HTR-8/SVneo (cell line): Measurements from ENCODE around the gene NUF2.
"Not testable (repeated sequence)": the region's sequence is repeated elsewhere in the genome, so short reads cannot be mapped to it uniquely, and the experiment has no call there.

Experiments
- DNase-seq: peaks from one replicate; pipeline ENCODE4 v3.0.0; 2011; ENCODE audit warnings: low spot score, mixed read lengths; ENCODE audit not compliant: insufficient read length
- FAIRE-seq: peaks from 2 replicates; lab custom pipeline; 2011; peaks lifted over from hg19 to GRCh38; lab: Jason Lieb, UNC

The NUF2 gene

DNA sequence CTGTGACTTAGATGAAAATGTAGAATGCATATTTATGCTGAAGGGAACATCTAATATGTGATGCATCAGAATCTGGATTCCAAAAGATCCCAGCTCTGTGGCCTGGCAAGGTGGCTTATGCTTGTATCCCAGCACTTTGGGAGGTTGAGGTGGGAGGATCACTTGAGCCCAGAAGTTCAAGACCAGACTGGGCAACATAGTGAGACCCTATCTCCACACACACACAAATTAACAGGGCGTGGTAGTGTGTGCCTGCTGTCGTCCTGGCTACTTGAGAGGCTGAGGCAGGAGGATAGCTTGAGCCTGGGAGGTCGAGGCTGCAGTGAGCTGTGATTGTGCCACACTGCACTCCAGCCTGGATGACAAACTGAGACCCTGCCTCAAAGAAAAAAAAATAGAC, 1.6 kb downstream of the NUF2 start:
- FAIRE-seq, DNase-seq: not testable (repeated sequence)

DNA sequence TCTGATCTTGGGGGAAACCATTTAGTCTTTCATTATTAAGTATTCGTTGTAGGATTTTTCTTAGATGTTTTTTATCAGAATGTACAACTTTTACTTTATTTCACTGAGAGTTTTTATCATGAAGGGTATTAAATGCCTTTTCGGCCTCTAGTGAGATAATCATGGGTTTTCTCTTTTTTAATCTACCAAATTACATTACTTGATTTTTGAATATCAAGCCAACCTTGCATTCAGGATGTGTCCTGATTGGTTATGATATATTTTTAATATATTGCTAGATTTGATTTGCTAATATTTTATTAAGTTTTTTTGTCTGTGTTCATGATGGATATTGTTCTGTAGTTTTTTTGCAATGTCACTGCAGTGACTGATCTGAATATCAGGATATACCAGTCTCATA, 9.4 kb downstream of the NUF2 start:
- no peak for DNase-seq
- FAIRE-seq: no peak

DNA sequence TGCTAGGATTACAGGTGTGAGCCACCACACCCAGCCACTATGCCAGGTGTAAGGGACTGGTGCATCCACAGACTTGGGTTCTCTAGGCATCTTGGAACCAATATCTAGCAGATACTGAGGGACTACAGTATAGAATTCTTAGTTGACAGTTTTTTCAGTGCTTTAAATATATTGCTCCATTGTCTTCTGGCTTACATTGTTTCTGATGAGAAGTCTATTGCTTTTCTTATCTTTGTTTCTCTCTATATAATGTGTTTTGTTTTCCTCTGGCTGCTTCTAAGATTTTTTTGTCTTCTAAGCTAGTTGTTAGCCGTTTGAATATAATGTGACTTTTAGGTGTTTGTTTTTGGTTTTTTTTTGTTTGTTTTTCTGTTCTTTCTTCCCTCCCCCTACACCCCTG, 13.5 kb downstream of the NUF2 start:
- DNase-seq (no peak), FAIRE-seq (no peak)

DNA sequence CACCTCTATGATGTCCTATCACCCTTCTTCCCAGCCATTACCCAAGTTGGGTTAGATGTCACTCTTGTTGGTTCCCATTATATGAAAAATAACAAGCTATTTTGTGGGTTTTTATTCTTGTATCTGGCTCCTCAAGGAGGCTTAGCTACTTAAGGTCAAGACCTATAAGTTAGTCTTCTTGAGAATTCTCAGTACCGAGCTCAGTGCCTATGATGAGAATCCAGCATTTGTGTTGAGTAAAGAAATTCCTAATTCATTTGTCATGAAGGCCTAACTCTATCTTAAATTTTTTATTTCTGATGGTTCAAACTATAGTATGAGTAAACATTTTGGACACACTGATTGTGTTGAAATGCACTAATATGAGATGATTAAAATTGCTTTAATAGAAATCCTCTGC, 15.9 kb downstream of the NUF2 start:
- DNase-seq: no peak
- FAIRE-seq: no peak

DNA sequence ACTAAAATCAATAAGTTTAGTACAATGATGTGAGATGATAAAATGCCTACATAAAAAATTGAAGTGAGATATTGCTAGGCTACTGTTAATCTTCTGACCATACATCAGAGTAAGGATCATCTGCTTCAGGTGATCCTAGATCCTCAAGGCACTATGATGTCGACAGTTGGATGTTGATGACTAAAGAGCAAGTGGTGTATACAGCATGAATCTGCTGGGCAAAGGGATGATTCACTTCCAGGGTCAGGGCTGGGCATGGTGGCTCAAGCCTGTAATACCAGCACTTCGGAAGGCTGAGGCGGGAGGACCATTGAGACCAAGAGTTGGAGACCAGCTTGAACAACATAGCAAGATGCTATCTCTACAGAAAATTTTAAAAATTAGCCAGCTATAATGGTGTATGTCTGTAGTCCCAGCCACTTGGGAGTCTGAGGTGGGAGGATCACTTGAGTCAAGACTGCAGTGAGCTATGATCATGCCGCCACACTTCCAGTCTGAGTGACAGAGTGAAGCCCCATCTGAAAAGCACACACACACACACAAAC, 24.6 kb downstream of the NUF2 start:
- DNase-seq (no peak), FAIRE-seq (no peak)

DNA sequence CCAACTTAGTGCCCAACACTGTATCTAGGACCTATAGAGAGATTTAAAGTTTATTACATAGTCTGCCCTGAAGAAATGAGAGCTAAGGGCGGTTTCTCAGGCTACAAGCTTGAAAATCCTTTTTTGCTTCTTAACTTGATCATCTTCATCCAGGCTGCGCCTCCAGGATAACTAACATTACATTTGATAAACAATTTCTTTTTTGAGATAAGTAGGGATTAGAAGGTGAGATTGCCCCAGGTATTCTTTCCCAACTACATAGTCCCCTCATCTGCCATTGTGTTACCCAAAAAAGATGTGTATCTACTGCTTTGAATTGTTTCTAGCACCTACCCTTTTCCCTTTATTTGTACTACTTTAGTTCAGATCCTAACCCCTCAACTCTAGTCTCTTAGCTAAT, 25.4 kb downstream of the NUF2 start:
- no peak for FAIRE-seq
- no peak for DNase-seq

DNA sequence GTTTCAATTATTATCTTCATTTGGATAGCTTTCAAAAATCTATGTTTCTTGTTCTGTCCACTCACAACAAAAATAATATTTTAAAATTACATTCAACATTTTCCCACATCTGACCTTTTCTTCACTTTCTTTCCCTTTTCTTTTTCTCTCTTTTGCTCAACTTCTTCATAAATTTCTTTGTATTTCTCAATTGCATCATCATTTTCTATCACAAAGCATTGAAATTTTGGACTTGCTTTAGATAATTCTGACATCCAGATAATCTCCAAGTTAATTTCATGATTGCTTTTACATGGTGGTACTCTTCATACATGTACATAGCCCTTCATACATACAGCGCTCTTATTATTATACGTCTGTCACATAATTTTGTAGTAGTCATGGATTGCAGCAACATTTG, 30.2 kb downstream of the NUF2 start:
- FAIRE-seq: no peak
- no peak for DNase-seq

DNA sequence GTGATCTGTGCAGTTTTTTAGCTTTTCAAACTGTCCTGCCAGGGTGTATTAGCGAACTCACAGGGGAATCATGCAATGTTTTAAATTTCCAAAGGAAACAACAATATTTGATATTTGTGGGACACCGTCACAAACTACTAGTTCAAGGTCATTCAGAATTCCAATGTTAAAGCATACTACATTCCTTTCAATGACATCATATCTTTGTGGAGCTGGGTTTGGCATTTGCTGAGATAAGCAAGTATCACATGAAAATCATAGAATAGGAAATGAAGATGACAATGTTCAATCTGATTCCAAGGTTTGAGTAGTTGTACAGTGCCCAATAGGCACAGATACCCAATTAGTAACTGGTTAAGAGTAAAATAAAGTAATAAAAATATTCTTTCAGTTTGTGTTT, 35.6 kb downstream of the NUF2 start:
- DNase-seq (no peak), FAIRE-seq (no peak)

DNA sequence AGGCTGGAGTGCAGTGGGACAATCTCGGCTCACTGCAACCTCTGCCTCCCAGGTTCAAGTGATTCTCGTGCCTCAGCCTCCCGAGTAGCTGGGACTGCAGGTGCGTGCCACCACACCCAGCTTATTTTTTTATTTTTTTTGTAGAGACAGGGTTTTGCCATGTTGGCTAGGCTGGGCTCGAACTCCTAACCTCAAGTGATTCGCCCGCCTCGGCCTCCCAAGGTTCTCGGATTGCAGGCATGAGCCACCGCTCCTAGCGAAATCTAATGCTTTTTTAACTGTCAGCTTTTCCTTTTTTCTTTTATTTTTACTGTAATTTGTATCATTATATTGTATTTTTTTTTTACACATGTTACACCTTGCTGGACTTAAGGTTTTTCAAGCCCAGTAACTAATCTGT, 36.4 kb downstream of the NUF2 start:
- DNase-seq, FAIRE-seq: not testable (repeated sequence)

DNA sequence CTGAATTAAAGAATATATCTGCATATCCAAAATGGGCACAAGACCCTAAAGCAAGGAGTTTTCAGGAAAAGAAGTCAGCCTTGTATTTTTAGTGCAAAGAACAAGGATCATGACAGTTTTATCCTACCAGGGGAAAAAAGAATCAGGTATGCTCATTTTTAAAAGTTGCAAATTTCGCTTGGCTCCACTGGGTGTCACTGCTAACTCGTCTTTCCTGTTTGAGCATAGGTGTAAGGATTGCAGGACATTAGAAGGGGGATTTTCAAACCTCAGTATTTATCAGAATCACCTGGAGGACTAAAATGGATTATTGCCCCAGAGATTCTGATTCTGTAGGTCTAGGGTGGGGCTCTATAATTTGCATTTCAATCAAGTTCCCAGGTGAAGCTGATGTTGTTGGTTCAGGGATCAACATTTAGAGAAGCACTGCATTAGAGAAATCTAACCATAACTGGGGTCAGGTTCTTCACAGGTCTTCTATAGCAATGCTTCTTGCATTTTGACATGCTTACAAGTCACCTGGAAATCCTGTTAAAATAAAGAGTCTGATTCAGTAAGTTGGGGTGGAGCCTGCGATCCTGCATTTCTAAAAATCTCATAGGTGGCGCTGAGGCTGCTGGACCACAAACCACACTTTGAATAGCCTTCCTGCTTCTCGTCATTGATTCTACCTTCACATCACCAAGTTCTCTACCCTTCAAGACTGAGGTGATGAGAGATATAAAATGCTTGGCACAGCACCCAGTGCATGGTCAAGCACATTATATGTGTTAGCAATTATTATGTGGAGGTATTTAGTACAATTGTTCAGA, 39.6 kb downstream of the NUF2 start:
- DNase-seq: peak; percentile 9
- FAIRE-seq: no peak

DNA sequence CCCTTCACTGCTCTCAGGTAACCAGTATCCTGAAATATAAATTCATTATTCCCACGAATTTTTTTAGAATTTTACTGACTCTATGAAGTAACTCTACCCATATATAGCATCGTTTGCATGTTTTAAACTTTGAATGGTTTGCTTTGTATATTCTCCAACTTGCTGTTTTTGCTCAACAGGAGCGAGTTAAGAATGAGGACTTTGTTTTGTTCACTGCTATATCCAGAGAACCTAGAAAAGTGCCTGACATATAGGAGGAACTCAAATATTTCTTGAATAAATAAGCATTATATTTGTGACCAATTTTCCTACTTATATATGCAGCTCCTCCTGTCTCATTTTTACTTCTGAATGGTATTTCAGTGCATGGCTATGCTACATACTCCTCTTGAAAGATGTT, 43.4 kb downstream of the NUF2 start:
- FAIRE-seq (no peak), DNase-seq (no peak)

DNA sequence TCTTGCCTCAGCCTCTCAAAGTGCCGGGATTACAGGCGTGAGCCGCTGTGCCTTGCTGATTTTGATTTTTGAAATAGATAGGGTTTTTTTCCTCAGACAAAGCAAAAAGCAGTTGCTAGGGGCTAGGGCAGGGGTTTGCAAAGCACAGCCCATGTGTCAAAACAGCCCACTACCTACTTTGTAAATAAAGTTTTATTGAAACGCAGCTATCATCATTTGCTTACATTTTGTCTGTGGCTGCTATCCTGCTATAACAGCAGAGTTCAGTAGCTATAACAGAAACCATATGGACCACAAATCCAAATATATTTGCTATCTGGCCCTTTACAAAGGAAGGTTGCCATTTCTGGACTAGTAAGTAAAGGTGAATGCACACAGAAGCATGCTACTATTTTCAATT, 44.8 kb downstream of the NUF2 start:
- FAIRE-seq (no peak), DNase-seq (no peak)

DNA sequence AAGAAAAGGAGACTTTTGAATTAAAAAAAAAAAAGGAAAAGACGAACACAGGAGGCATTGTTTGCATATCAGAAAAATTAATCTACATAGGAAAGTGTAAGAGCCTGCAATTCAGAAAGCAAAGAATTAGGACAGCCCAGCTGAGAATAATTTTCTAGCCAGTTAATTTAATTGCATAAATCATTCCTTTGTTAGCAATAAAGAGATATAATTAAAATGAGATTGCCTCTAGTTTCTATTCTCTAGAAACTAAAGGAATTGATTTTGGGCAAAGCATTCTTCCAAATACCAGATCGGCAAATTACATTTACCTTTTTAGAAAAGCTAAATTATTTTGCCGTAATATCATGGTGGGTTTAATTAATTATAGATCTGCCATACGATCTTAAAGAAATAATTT, 46.0 kb downstream of the NUF2 start:
- DNase-seq: no peak
- no peak for FAIRE-seq

DNA sequence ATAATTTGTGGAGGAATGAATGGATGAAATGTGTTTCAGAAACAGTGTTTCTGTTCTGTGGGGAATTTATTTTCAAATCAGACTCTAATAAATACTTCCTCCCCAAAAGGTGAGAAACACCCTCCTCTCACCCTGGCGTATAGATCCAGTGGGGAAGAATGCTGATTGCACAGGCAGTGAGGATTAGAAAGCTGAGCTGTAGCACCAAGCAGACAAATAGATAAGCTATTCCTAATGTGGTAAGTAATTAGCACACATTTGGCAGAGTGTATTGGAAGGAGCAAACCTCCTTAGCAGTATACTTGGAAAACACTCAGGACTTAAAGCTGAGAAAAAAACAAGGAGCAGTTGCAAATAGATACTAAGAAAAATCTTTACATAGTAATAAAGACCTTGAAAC, 50.8 kb downstream of the NUF2 start:
- FAIRE-seq: no peak
- no peak for DNase-seq

DNA sequence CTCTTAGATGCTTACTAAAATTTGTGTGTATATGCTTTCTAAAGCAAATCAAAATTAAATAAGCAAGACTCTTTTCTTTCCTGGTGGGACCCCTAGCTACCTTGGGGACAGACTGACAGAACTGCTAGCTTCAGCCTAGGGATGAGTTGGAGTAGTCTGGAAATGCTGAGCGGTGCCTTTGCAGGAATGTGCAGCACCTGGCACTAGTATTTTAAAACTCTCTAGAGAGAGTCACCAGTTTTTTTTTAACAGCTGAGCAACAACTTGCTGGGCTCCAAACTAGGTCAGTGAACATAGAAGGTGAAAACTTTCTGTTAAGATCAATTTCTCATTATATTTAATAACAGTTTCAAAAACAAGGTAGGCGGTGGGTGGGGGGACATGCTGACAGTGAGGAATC, 56.8 kb downstream of the NUF2 start:
- no peak for FAIRE-seq
- no peak for DNase-seq

DNA sequence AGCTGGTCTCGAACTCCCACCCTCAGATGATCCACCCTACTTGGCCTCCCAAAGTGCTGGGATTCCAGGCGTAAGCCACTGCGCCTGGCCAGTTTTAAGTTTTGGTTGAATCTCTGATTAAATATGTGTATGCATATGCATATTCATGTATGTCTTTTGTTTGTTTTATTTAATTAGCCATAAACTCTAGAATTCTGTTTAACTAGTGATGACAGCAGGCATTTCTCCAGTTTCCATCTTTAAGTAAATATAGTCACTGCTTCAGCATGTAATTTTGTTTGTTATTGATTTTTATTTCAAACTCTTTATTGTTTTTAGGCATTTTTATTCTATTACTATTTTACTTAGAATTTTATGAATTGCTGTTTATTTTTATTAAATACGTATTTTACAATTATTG, 58.0 kb downstream of the NUF2 start:
- no peak for DNase-seq
- no peak for FAIRE-seq

DNA sequence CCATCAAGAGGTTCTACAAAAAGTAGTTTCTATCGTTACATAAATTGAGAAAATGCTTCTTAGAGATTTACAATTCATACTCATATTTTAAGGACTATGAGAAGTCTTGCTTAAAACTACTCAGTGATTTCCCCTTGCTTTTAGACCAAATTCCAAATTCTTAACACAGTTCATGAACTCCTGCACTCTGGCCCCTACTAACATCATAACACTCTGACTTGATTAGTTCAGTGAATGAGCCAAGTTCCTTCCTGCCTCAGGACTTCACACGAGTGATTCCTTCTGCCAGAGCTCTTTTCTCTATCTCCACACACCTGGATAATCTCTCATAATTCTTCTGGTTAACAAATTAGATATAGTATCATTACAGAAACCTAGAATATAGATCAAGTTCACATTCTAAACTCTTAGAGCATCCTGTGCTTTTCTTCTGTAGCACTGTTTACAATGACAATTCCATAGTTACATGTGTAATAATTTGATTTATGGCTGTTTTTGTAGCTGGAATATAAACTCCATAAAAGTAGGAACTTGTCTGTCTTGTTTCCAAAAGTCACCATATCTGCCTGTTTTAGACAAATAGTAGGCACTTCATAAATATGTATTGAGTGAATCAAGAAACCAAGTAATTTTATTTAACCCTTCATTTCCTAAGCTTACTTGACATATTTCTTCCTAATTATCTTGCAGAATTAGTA, 59.9 kb downstream of the NUF2 start:
- no peak for FAIRE-seq
- DNase-seq: no peak

DNA sequence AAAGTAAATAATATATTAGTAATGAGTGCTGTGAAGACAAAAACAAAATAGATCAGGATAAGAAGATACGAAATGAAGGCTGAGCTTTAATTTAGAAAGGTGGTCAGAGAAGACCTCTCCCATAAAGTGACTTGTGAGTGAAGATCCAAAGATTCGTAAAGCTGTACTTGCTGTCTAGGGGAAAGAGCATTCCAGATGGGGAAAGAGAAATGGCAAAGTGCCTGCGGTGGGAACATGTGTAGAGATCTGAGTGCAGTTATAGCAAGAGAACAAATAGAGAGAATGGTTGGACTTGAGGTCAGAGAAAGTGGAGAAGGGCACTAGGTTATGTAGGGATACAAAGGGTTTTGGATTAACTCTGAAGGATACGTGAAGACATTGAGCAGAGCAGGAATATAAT, 60.6 kb downstream of the NUF2 start:
- DNase-seq: no peak
- no peak for FAIRE-seq

DNA sequence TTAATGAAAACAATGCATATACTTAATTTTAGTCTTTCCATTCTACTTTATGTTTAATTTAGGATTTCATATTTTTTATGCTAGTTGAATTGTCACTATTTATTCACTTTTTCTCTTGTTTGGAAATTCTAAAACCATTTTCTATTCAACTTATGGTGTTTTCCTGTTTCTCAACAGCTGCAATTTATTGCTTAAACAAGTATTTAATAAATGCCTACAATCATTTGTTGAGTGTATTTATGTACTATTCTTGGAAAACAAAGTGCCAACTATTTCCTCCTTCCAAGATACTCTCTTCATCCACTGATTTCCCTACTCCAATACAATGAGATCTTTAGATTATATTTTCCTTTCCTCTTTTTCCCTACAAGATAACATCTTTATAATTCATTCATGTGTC, 65.4 kb downstream of the NUF2 start:
- FAIRE-seq: no peak
- no peak for DNase-seq

DNA sequence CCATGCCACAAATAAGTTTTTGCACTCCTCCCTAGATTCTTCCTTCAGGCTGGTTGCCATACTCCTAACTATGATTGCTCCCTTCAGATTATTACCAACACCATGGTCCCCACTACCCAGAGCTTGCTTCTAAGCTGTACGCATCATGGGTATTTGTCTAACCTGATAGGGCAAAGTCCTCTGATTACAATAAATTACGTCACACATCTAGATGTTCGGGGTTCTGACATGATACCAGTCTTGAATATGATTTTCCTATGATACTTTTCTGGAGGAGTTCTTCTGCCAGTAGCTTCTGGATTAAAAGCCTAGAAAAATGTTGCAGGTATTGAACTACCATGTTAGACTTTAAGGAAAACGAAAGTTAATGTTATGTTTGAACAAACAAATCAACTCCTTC, 67.2 kb downstream of the NUF2 start:
- no peak for FAIRE-seq

DNA sequence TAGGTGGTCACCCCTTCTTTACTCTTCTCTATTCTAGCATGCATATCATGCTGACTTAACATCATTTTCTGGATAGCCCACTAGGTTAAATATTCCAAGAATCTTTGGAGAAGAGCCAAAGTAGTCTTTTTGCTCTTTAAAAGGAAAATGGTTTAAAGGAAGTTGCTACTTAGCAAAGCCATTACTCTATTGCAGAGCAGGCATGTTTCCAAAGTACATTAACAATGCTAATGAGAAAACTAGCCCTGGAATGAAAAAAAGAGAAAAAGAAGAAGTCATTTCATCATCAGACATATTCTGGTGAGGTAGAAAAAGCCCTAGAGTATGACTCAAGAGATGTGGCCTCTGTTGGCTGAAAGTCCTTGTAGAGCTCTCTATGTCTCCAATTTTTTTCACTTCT, 74.0 kb downstream of the NUF2 start:
- FAIRE-seq: no peak

More for the DNA sequence above, 67.2 kb downstream of the NUF2 start:
- DNase-seq: no peak

More for the DNA sequence above, 74.0 kb downstream of the NUF2 start:
- DNase-seq: no peak
